B cell (primary cell): Measurements from ENCODE around the gene KAZN. TPM values are rescaled to one million over a fixed set of nuclear protein-coding genes. Genes with fewer than 3 reads are reported as not detected.

Source experiments
- ATAC-seq: fragments of 200-7000 bp; cut with Tn5 transposase; one replicate; pipeline ENCODE4 v1.10.0; 2021; ENCODE audit warnings: low read depth, mild to moderate bottlenecking, moderate number of reproducible peaks, moderate library complexity
- CTCF ChIA-PET: fragments of 350-600 bp; sonication (Branson Sonifier 250); formaldehyde crosslinking; loops from one replicate; lab custom pipeline; 2021; ENCODE audit warnings: antibody characterized with exemption, inconsistent platforms; lab: Charles Lee
- POLR2A ChIA-PET: fragments of 350-600 bp; sonication (Branson Sonifier 250); formaldehyde crosslinking; loops from one replicate; lab custom pipeline; 2021; ENCODE audit warnings: antibody characterized with exemption; lab: Charles Lee
- DNase-seq: peaks from one replicate; pipeline ENCODE4 v3.0.0; 2013
- H2AFZ ChIP-seq: 2 replicates; pipeline ENCODE4 v1.6.1; 2012; ENCODE audit warnings: mild to moderate bottlenecking, low read depth, low read length; ENCODE audit not compliant: insufficient read depth, poor library complexity, severe bottlenecking
- H3K27ac ChIP-seq, 2 donors: 1 replicate in 1 of 2; 2 replicates in 1 of 2; pipeline ENCODE4 v1.5.1; 2012 to 2013; ENCODE audit warnings: low read length in 2 of 2, mild to moderate bottlenecking in 2 of 2, moderate library complexity in 1 of 2
- H3K27me3 ChIP-seq, 4 experiments: fragments of 200-600 bp in 1 of 4; sonication (generic) in 1 of 4; replicated peaks in 1 of 4; 1 replicate in 2 of 4; 2 replicates in 2 of 4; pipeline versions ENCODE4 v1.6.1 to v1.7.0; 2013 to 2016; ENCODE audit warnings: low read length in 3 of 4, mild to moderate bottlenecking in 2 of 4, mixed read lengths in 1 of 4, moderate library complexity in 1 of 4; ENCODE audit not compliant: insufficient read depth in 4 of 4, control insufficient read depth in 3 of 4; ENCODE audit errors: control extremely low read depth in 1 of 4
- H3K36me3 ChIP-seq, 2 experiments: replicated peaks in 1 of 2; 1 replicate in 1 of 2; 2 replicates in 1 of 2; pipeline versions ENCODE4 v1.6.1 to v1.7.1; 2013; ENCODE audit warnings: low read length in 1 of 2; ENCODE audit not compliant: insufficient read depth in 2 of 2, control insufficient read depth in 1 of 2; ENCODE audit errors: control extremely low read depth in 1 of 2, extremely low read depth in 1 of 2
- H3K4me1 ChIP-seq, 2 donors: fragments of 200-600 bp in 1 of 2; sonication (generic) in 1 of 2; 1 replicate in 1 of 2; 2 replicates in 1 of 2; pipeline versions ENCODE4 v1.5.1 to v1.6.1; 2013 to 2017; ENCODE audit warnings: low read length in 2 of 2; ENCODE audit not compliant: control insufficient read depth in 2 of 2, insufficient read depth in 2 of 2
- H3K4me2 ChIP-seq: replicated peaks from 2 replicates; pipeline ENCODE3; 2012; ENCODE audit warnings: mild to moderate bottlenecking, low read depth, low read length; ENCODE audit not compliant: poor library complexity, severe bottlenecking
- H3K4me3 ChIP-seq, 5 experiments: fragments of 200-600 bp in 1 of 5; sonication (generic) in 1 of 5; 1 replicate in 3 of 5; 2 replicates in 2 of 5; pipeline versions ENCODE4 v1.5.1 to v1.7.0; 2011 to 2016; ENCODE audit warnings: low read length in 4 of 5, mild to moderate bottlenecking in 4 of 5, low read depth in 2 of 5, control low read depth in 1 of 5, moderate library complexity in 1 of 5; ENCODE audit not compliant: insufficient read depth in 1 of 5; ENCODE audit errors: control extremely low read depth in 1 of 5, extremely low read depth in 1 of 5
- H3K79me2 ChIP-seq: fragments of 200-600 bp; sonication (generic); one replicate; pipeline ENCODE4 v1.6.0; 2016; ENCODE audit warnings: low read length; ENCODE audit not compliant: control insufficient read depth, insufficient read depth
- H3K9ac ChIP-seq: fragments of 200-600 bp; sonication (generic); 2 replicates; pipeline ENCODE4 v1.6.1; 2017; ENCODE audit warnings: mild to moderate bottlenecking, low read length, moderate library complexity
- H3K9me3 ChIP-seq, 3 donors: one replicate each; pipeline versions ENCODE4 v1.6.1 to v1.7.1; 2013; ENCODE audit warnings: low read length in 2 of 3; ENCODE audit not compliant: control insufficient read depth in 2 of 3, insufficient read depth in 1 of 3; ENCODE audit errors: control extremely low read depth in 1 of 3
- H4K20me1 ChIP-seq: 2 replicates; pipeline ENCODE4 v1.6.0; 2012; ENCODE audit warnings: mild to moderate bottlenecking, low read length; ENCODE audit not compliant: insufficient read depth, control insufficient read depth, poor library complexity, severe bottlenecking
- H3K27ac Mint-ChIP-seq: one replicate; pipeline ENCODE4 v1.8.0; 2021; ENCODE audit warnings: mixed read lengths
- H3K27me3 Mint-ChIP-seq: one replicate; pipeline ENCODE4 v1.8.0; 2021; ENCODE audit warnings: mixed read lengths
- H3K4me1 Mint-ChIP-seq: one replicate; pipeline ENCODE4 v1.8.0; 2021; ENCODE audit warnings: mixed read lengths
- H3K4me3 Mint-ChIP-seq: one replicate; pipeline ENCODE4 v1.8.0; 2021; ENCODE audit warnings: mixed read lengths
- H3K9me3 Mint-ChIP-seq: one replicate; pipeline ENCODE4 v1.8.0; 2022; ENCODE audit warnings: mixed read lengths; ENCODE audit not compliant: insufficient read depth
- EZH2 ChIP-seq: IDR thresholded peaks from 2 replicates; pipeline ENCODE4 v1.6.1; 2012; ENCODE audit warnings: borderline replicate concordance, low read depth, mild to moderate bottlenecking, moderate library complexity, low read length; ENCODE audit not compliant: insufficient read depth, poor library complexity, severe bottlenecking
- WGBS: methylation state at CpG from one replicate; pipeline ENCODE4 v1.1.5; 2013; ENCODE audit warnings: missing lambda C conversion rate; ENCODE audit not compliant: insufficient coverage; 5-methylcytosine and 5-hydroxymethylcytosine counted together
- intact Hi-C: fragments of 100-400 bp; cut with micrococcal nuclease; formaldehyde crosslinking; loops from one replicate; pipeline ENCODE4 v1.10.0; 2022
- polyA plus RNA-seq: library from polyadenylated mRNA; depleted of rRNA; stranded (reverse); fragments of >200 nt; gene quantifications from 2 replicates; pipeline ENCODE4 v1.2.3, GENCODE V29; 2012
- total RNA-seq, 2 donors: library from RNA; stranded (reverse); fragments of 120-200 nt in 1 of 2; gene quantifications; 1 replicate in 1 of 2; 2 replicates in 1 of 2; pipeline versions ENCODE4 v1.2.3 to v1.2.4, GENCODE V29; 2013 to 2022
- TF ChIP-seq, protein P1 (sequence below): fragments of 200-600 bp; IDR thresholded peaks from one replicate; pipeline ENCODE4 v1.8.0; 2022; ENCODE audit warnings: antibody characterized with exemption, mild to moderate bottlenecking

Gene KAZN
- total and polyA plus RNA-seq, 2 donors (not counting 1 experiment from before 2014, with no cell fraction given) = 0.13 to 0.39 TPM

- ATAC-seq (no peak), DNase-seq (no peak)
- Mint-ChIP-seq H3K4me1 (no peaks in the 10 kb centered on the region), H3K27ac (no peak overlapping the region), H3K27me3 (peaks cover 8% of the 10 kb centered on the region), H3K9me3 (no peaks in the 10 kb centered on the region), H3K4me3 (no peak overlapping the region)
- Histone ChIP-seq H3K27ac (no peak overlapping the region), H3K4me3 (no peak overlapping the region), H3K27me3 (no peaks in the 10 kb centered on the region), H4K20me1 (no peaks in the 10 kb centered on the region), H3K4me1 (no peaks in the 10 kb centered on the region), H2AFZ (no peak overlapping the region), H3K4me2 (no peak overlapping the region), H3K9me3 (no peaks in the 10 kb centered on the region), H3K79me2 (no peaks in the 10 kb centered on the region), H3K36me3 (no peaks in the 10 kb centered on the region), H3K9ac (no peak overlapping the region)
- 97% methylated on average over 4 of the region's 5 CpGs for WGBS
- intact Hi-C loops = no loop called here
- POLR2A ChIA-PET = no interaction called here
- TF ChIP-seq EZH2 = no peak
- TF ChIP-seq, protein P1, sequence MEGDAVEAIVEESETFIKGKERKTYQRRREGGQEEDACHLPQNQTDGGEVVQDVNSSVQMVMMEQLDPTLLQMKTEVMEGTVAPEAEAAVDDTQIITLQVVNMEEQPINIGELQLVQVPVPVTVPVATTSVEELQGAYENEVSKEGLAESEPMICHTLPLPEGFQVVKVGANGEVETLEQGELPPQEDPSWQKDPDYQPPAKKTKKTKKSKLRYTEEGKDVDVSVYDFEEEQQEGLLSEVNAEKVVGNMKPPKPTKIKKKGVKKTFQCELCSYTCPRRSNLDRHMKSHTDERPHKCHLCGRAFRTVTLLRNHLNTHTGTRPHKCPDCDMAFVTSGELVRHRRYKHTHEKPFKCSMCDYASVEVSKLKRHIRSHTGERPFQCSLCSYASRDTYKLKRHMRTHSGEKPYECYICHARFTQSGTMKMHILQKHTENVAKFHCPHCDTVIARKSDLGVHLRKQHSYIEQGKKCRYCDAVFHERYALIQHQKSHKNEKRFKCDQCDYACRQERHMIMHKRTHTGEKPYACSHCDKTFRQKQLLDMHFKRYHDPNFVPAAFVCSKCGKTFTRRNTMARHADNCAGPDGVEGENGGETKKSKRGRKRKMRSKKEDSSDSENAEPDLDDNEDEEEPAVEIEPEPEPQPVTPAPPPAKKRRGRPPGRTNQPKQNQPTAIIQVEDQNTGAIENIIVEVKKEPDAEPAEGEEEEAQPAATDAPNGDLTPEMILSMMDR = no peak
- CTCF ChIA-PET = no interaction called here
Observed at GRCh38 chr1:14781811-14782210, 183.3 kb downstream of the KAZN start.

- intact Hi-C loops = no loop called here
- ChIA-PET POLR2A (no interaction called here), CTCF (no interaction called here)
- Histone ChIP-seq H3K4me2 (no peak overlapping the region), H3K27ac (no peak overlapping the region), H3K9ac (no peak overlapping the region), H3K36me3 (no peaks in the 10 kb centered on the region), H3K4me1 (no peaks in the 10 kb centered on the region), H3K79me2 (no peaks in the 10 kb centered on the region), H3K27me3 (no peaks in the 10 kb centered on the region), H4K20me1 (no peaks in the 10 kb centered on the region), H2AFZ (no peak overlapping the region), H3K9me3 (no peaks in the 10 kb centered on the region), H3K4me3 (no peak overlapping the region)
- Mint-ChIP-seq H3K4me1 (no peaks in the 10 kb centered on the region), H3K27ac (no peak overlapping the region), H3K4me3 (no peak overlapping the region), H3K9me3 (no peaks in the 10 kb centered on the region), H3K27me3 (peaks cover 4% of the 10 kb centered on the region)
- WGBS = 55% methylated on average over 8 of the region's 8 CpGs
- DNase-seq = no peak
- TF ChIP-seq, protein P1 = no peak
- no peak for TF ChIP-seq EZH2
- no peak for ATAC-seq
Observed at GRCh38 chr1:14782741-14783591, 184.5 kb downstream of the KAZN start.
